Fibroblast of skin of right biceps (primary cell): Measurements from ENCODE around the gene SF1.
A peak's percentile ranks its signal among the peaks of the same experiment; 100 is the strongest.

ENCODE experiments used
- DNase-seq: peaks from one replicate; pipeline ENCODE4 v3.0.0-alpha.2; 2013

The SF1 gene

GRCh38 chr11:64723117-64723906, 55.0 kb downstream of the SF1 start, which contains the start of gene NRXN2:
TSS of gene NRXN2 (minus strand) at chr11:64723197. CDS start at chr11:64713699, 9,498 bp downstream.
- peak; percentile 75 for DNase-seq

GRCh38 chr11:64722141-64723065, 55.9 kb downstream of the SF1 start:
- DNase-seq = no peak

- no peak for DNase-seq
These were observed 57.0 kb downstream of the SF1 start for GRCh38 chr11:64721359-64721699.

GRCh38 chr11:64720640-64721358, 57.5 kb downstream of the SF1 start:
- no peak for DNase-seq

- DNase-seq = no peak
These were observed 58.2 kb downstream of the SF1 start for GRCh38 chr11:64720167-64720566.

- no peak for DNase-seq
These were observed 58.9 kb downstream of the SF1 start for GRCh38 chr11:64719406-64719805.

GRCh38 chr11:64718780-64719124, 59.6 kb downstream of the SF1 start:
- no peak for DNase-seq

- DNase-seq = no peak
These were observed 60.1 kb downstream of the SF1 start for GRCh38 chr11:64718084-64718779.

- DNase-seq = no peak
These were observed 61.1 kb downstream of the SF1 start for GRCh38 chr11:64717268-64717578.

- DNase-seq = no peak
These were observed 61.7 kb downstream of the SF1 start for GRCh38 chr11:64716473-64717267.

GRCh38 chr11:64715756-64716472, 62.4 kb downstream of the SF1 start:
- DNase-seq = no peak

GRCh38 chr11:64715110-64715509, 63.2 kb downstream of the SF1 start:
- no peak for DNase-seq

- no peak for DNase-seq
These were observed 63.7 kb downstream of the SF1 start for GRCh38 chr11:64714666-64715065.
